Peyer's patch (tissue), 4 donors: ENCODE data around the gene CD164L2.

ENCODE experiments used
- CTCF ChIP-seq, 6 experiments: fragments of 450-650 bp in 4 of 6; fragments of 200-600 bp in 2 of 6; sonication (generic) in 1 of 6; IDR thresholded peaks; one replicate each; pipeline ENCODE4 v1.5.1; 2017 to 2019; ENCODE audit warnings: antibody characterized with exemption in 6 of 6, mild to moderate bottlenecking in 3 of 6, moderate library complexity in 1 of 6
- POLR2A ChIP-seq, 2 donors: fragments of 450-650 bp; IDR thresholded peaks; one replicate each; pipeline ENCODE4 v1.5.1; 2017; ENCODE audit warnings: antibody characterized with exemption in 2 of 2, mild to moderate bottlenecking in 2 of 2, moderate library complexity in 2 of 2

- TF ChIP-seq CTCF (IDR thresholded peaks at IDR 0.05), result no peak
- TF ChIP-seq POLR2A (IDR thresholded peaks at IDR 0.05), result no peak
Measured at GRCh38 chr1:27428316-27429028, 45.3 kb upstream of the CD164L2 start.
